Ovary (tissue), 3 donors: ENCODE measurements around the gene THSD4.

Experiments
- EP300 ChIP-seq: sonication (generic); formaldehyde crosslinking; IDR thresholded peaks from one replicate; pipeline ENCODE4 v1.6.1; 2017; ENCODE audit warnings: antibody characterized with exemption
- TF ChIP-seq, protein P1 (sequence below), 3 donors: fragments of 450-650 bp in 2 of 3; fragments of 200-600 bp in 1 of 3; IDR thresholded peaks; one replicate each; pipeline versions ENCODE4 v1.5.1 to v1.8.0; 2016 to 2022; ENCODE audit warnings: antibody characterized with exemption in 3 of 3, mild to moderate bottlenecking in 1 of 3
- donor health status: DM: no; HTN: no; CAD: no.

DNA sequence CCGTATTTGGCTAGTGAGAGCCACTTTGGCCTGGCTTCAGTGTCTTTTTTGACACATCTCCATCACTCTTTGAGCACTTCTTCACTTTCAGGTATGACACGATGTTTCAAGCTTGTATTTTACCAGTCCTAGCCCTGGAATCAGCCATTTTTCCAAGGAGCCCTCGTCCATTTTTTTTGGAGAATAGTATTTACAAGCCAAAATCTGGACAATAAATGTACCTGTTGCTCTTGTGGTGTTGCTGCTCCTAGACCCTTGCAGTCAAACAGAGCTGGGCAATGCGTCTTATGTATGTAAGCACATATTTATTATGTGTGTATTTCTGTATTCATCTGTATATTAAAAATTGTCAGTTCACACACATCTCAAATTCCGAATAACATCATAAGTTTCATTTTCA lies 231.2 kb downstream of the THSD4 start:
- no peak for TF ChIP-seq EP300
- TF ChIP-seq, protein P1, sequence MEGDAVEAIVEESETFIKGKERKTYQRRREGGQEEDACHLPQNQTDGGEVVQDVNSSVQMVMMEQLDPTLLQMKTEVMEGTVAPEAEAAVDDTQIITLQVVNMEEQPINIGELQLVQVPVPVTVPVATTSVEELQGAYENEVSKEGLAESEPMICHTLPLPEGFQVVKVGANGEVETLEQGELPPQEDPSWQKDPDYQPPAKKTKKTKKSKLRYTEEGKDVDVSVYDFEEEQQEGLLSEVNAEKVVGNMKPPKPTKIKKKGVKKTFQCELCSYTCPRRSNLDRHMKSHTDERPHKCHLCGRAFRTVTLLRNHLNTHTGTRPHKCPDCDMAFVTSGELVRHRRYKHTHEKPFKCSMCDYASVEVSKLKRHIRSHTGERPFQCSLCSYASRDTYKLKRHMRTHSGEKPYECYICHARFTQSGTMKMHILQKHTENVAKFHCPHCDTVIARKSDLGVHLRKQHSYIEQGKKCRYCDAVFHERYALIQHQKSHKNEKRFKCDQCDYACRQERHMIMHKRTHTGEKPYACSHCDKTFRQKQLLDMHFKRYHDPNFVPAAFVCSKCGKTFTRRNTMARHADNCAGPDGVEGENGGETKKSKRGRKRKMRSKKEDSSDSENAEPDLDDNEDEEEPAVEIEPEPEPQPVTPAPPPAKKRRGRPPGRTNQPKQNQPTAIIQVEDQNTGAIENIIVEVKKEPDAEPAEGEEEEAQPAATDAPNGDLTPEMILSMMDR (IDR thresholded peaks at IDR 0.05), result no peak
